ENCODE data around the gene COL4A4.
"Not testable (repeated sequence)": the region's sequence is repeated elsewhere in the genome, so short reads cannot be mapped to it uniquely, and the experiment has no call there.

Gene COL4A4

GRCh38 chr2:227106845-227107759, 56.9 kb downstream of the COL4A4 start:
- DNase-seq = peak; percentile 13

- no peak for DNase-seq
Measured at GRCh38 chr2:227103583-227103982, 60.4 kb downstream of the COL4A4 start.

GRCh38 chr2:227099340-227099739, 64.7 kb downstream of the COL4A4 start:
- DNase-seq = no peak

DNA sequence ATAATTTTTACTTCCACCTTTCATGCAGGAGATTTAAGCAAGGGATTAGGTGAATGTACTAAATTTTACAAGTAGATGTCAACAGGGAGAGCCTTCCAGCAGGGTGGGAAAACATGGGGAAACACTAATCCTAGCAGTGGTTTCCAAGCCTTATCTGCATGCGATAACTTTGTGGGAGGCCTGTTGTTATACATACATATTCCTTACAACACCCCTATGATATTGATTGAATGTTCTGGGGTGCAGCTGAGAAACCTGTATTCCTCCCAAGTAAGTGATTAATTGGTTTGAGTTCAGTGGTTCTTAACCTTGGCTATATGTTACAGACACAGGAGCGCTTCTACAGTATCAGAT, 65.9 kb downstream of the COL4A4 start:
- DNase-seq = no peak

GRCh38 chr2:227097495-227098161, 66.4 kb downstream of the COL4A4 start:
- no peak for DNase-seq

- DNase-seq = no peak
Measured at GRCh38 chr2:227095346-227095745, 68.7 kb downstream of the COL4A4 start.

DNA sequence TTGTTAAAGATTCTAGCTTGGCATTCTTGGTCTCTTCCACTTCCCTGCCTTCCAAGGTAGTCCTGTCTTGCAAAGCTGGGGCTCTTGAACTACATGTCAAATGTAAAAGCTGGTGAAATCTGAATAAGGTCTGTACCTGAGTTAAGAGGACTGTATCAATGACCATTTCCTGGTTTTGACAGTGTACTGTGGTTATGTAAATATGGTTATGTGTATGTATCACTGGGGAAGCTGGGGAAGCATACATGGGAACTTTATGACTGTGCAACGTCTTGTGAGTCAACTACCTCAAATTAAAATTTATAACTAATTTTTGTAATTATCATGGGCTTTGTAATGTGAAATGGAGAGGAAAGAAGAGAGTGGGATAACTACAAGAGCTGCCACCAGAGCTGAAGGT, 81.7 kb downstream of the COL4A4 start:
- no peak for DNase-seq

- no peak for DNase-seq
Measured at GRCh38 chr2:227079726-227080125, 84.3 kb downstream of the COL4A4 start.

DNA sequence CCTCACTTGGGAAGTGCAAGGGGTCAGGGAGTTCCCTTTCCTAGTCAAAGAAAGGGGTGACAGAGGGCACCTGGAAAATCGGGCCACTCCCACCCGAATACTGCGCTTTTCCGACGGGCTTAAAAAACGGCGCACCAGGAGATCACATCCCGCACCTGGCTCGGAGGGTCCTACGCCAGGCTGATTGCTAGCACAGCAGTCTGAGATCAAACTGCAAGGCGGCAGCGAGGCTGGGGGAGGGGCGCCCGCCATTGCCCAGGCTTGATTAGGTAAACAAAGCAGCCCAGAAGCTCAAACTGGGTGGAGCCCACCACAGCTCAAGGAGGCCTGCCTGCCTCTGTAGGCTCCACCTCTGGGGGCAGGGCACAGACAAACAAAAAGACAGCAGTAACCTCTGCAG, 98.9 kb downstream of the COL4A4 start:
- not testable (repeated sequence) for DNase-seq

DNA sequence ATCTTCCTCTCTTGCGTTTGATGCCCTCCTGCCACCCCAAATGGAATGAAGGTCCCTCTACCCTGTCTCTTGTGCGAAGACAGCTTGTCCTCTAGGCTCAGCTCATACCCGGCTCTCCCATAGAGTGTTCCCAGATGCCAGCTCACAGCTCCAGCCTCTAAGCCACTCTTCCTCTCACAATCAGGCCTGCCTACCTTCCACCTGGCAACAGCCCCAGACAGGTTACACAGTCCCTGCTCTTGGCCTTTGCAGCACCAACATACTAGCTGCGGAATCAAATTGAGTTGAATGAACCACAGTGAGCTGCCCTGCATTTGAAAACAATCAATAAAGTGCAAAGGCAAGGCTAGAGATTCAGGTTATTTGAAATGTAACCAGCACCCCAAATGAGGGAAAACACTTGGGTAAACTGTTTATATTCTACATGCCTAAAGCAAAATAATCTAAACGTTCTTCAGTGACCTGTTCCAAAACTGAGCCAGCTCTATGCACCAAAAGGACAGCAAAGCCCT, 105.1 kb downstream of the COL4A4 start:
- no peak for DNase-seq

- no peak for DNase-seq
Measured at GRCh38 chr2:227057743-227058447, 106.1 kb downstream of the COL4A4 start.

DNA sequence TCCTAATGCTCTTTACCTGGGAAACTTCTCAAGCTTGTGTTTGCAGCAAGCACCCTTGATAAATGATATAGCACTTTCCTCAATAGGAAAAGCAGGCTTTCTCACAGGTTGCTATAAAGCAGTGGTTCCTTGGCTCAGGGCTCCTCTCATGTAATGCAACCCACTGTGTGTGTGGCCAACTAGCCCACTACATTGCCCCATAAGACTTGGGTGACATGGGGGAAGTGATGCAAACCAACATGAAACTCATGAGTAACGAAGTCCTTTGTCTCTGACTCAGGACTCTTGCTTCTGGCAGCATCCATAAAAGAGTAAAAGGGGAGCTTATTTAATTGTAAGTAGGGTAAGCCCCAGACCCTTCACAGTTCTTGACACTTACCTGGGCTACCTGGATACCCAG, 106.9 kb downstream of the COL4A4 start:
- no peak for DNase-seq

DNA sequence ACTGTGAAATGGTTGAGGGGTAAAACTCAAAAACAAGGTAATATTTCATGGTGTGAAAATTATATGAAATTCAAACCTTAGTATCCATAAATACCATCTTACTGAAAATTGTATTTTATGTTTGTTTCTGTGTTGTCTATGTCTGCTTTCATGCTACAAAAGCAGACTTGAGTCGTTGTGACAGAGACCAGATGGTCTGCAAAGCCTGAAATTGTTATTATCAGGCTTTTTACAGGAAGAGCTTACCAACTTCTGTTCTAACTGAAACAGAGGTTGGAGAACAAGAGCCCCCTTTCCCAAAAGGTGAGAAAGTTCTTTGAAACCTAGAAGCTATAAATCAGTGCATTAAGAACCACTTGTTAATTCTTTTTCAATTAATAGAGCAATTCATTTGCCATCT, 110.0 kb downstream of the COL4A4 start:
- DNase-seq = no peak

- no peak for DNase-seq
Measured at GRCh38 chr2:227052879-227053278, 111.1 kb downstream of the COL4A4 start.

DNA sequence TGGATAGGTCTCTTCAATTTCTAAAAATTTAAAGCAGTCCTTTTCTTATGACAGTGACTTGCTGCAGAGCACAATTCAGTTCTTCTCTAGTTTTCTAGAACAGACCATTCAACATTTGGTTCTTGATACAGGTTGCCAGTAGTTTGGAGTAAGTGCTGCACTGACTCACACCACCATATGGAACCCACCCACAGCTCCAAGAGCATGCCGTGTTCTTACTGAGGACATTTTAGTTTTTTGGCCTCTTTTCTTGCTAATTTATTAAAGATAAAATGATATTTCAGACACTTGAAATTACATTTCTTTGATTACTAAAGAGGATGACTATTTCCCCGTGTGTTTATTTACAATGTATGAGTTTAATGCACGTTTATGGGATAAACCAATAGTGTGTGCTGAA, 120.0 kb downstream of the COL4A4 start:
- no peak for DNase-seq

DNA sequence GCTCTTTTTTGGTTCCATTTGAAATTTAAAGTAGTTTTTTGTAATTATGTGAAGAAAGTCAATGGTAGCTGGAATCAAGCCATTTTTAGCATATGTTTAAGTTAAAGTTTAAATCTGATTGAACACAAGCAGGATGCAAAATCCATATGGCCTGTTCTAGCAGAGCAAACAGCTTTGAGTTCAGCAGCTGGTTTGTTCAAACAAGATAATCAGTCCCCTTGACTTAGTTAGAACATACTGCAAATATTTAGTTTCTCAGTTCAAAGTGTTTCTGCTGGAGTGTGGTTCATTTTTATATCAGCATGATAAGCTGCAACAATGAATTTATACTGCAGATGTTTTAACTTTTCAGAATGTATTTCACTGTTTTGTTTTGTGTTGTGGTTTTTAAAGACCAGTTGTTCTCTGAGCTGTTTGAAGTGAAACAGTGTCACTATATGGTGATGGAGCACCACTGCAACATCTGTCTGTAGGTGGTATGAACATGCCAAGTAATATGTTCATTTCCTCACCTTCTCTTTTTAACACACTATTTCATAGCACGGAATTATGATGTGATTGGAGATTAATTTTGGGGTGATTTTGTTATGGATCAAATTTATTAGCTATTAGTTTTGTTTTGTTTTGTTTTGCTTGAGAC, 125.3 kb downstream of the COL4A4 start:
- no peak for DNase-seq

DNA sequence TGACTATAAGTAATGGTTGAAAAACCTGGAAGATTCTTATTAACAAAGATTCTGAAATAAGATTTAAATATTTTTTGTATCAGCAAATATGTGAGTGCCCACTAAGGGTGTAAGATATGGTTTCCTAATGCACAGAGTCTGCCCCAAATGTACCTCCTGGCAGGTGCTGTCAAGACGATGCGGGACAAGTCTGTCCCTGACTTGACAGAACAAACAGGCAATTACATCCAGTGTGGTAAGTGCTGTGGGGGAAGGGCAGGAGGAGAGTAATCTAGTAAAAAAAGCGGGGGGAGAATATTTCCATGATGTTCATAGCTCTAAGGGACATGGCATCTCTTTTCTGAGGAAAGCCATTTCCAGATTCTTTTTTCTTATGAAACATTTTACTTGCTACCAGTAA, 127.5 kb downstream of the COL4A4 start:
- DNase-seq = no peak

DNA sequence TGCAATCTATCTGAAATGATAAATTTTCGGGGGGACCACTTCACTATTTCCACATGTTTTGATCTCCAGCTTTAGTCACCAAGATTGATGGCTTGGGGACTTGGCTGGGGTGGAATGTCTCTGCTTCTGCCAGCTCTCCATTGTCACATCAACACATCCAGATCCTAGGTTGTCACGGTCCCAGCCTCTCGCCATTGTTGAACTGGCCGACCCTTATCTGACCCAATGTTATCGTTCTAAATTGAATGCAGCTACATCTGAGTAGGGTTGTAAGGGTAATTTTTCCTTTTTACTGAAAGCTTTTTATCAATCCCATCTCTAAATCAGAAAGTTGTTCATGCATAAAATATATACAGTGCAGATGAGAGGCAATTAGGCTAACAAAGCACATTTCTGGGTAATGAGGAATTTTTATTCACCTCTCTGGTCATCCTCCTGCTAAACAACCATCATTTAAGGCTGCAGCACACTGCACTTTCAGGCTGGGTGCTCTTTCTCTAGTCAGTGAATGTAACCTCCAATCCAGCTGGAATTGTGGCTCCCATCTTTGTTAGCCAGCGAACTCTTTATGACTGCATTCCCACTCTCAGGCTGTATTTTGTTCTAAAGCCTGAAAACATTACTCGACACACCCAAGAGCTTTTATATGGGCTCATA, 128.2 kb downstream of the COL4A4 start:
- DNase-seq = no peak

GRCh38 chr2:227033471-227034148, 130.4 kb downstream of the COL4A4 start:
- DNase-seq = peak; percentile 30

- no peak for DNase-seq
Measured at GRCh38 chr2:227031379-227031778, 132.6 kb downstream of the COL4A4 start.

GRCh38 chr2:227030789-227031188, 133.2 kb downstream of the COL4A4 start:
- DNase-seq = no peak

Measured in 8988T (cell line).